Activated CD8-positive, alpha-beta T cell treated with anti-CD3 and anti-CD28 coated beads for 36 hours (primary cell): Measurements from ENCODE around the gene BCL2L11. TPM values are rescaled to one million over a fixed set of nuclear protein-coding genes. Genes with fewer than 3 reads are reported as not detected.

Experiments
- ATAC-seq: fragments of 200-7000 bp; cut with Tn5 transposase; one replicate; pipeline ENCODE4 v1.10.0; 2021; ENCODE audit warnings: mild to moderate bottlenecking, moderate library complexity
- CTCF ChIA-PET: fragments of 350-600 bp; sonication (Branson Sonifier 250); formaldehyde crosslinking; loops from one replicate; lab custom pipeline; 2021; ENCODE audit warnings: antibody characterized with exemption; lab: Charles Lee
- POLR2A ChIA-PET: fragments of 350-600 bp; sonication (Branson Sonifier 250); formaldehyde crosslinking; loops from one replicate; lab custom pipeline; 2021; ENCODE audit warnings: antibody characterized with exemption; lab: Charles Lee
- DNase-seq: peaks from one replicate; pipeline ENCODE4 v3.0.0-alpha.2; 2020
- H3K27ac Mint-ChIP-seq: one replicate; pipeline ENCODE4 v1.8.0; 2021; ENCODE audit warnings: mild to moderate bottlenecking, mixed read lengths
- H3K27me3 Mint-ChIP-seq: one replicate; pipeline ENCODE4 v1.8.0; 2021; ENCODE audit warnings: mixed read lengths
- H3K36me3 Mint-ChIP-seq: one replicate; pipeline ENCODE4 v1.8.0; 2021; ENCODE audit warnings: low read depth, mixed read lengths
- H3K4me1 Mint-ChIP-seq: one replicate; pipeline ENCODE4 v1.8.0; 2021; ENCODE audit warnings: low read depth, mixed read lengths
- H3K4me3 Mint-ChIP-seq: one replicate; pipeline ENCODE4 v1.8.0; 2021; ENCODE audit warnings: mild to moderate bottlenecking, moderate library complexity, mixed read lengths
- H3K9me3 Mint-ChIP-seq: one replicate; pipeline ENCODE4 v1.8.0; 2021; ENCODE audit warnings: mixed read lengths
- CTCF ChIP-seq: fragments of 200-600 bp; IDR thresholded peaks from one replicate; pipeline ENCODE4 v1.8.0; 2022; ENCODE audit warnings: antibody characterized with exemption, mild to moderate bottlenecking
- intact Hi-C: fragments of 100-400 bp; cut with micrococcal nuclease; formaldehyde crosslinking; loops from one replicate; pipeline ENCODE4 v1.10.0; 2022
- total RNA-seq, 2 experiments: library from RNA; stranded (reverse); gene quantifications; one replicate each; pipeline ENCODE4 v1.2.3, GENCODE V29; 2021

BCL2L11 gene
- total RNA-seq, 2 experiments from 2014 or later: 19.8 to 22.6 TPM

- intact Hi-C loops: no loop called here
- Mint-ChIP-seq H3K27ac (peak overlapping the region; percentile 82), H3K27me3 (peaks cover 21% of the 10 kb centered on the region), H3K9me3 (no peaks in the 10 kb centered on the region), H3K36me3 (peaks cover 30% of the 10 kb centered on the region), H3K4me1 (peaks cover 54% of the 10 kb centered on the region), H3K4me3 (peak overlapping the region; percentile 95)
- no peak for TF ChIP-seq CTCF
- ATAC-seq: no peak
- CTCF ChIA-PET: interaction anchor here (1.0 to 1.3 kb wide), 3 partner anchors 31 to 312 kb away, joined by 3 read pairs; no protein-coding TSS in a partner anchor
- DNase-seq: peak; percentile 61
- POLR2A ChIA-PET: interaction anchor here (0.9 to 1.2 kb wide), 5 partner anchors 11 to 263 kb away, joined by 3 to 5 read pairs (median 4); no protein-coding TSS in a partner anchor
Observed at GRCh38 chr2:111121028-111121827, 514 bp downstream of the BCL2L11 start.

- H3K4me3 Mint-ChIP-seq: peak overlapping the region; percentile 95
- DNase-seq: peak; percentile 78
- peaks cover 38% of the 10 kb centered on the region for H3K36me3 Mint-ChIP-seq
- H3K9me3 Mint-ChIP-seq: no peaks in the 10 kb centered on the region
- POLR2A ChIA-PET: interaction anchor here (1.0 to 1.2 kb wide), 2 partner anchors 117 to 263 kb away, joined by 4 read pairs; no protein-coding TSS in a partner anchor
- peak overlapping the region; percentile 82 for H3K27ac Mint-ChIP-seq
- TF ChIP-seq CTCF: no peak
- intact Hi-C loops: no loop called here
- H3K27me3 Mint-ChIP-seq: peaks cover 20% of the 10 kb centered on the region
- H3K4me1 Mint-ChIP-seq: peaks cover 52% of the 10 kb centered on the region
- ATAC-seq: peak; percentile 52
- CTCF ChIA-PET: no interaction called here
Observed at GRCh38 chr2:111121828-111122630, 1.3 kb downstream of the BCL2L11 start.

- H3K27ac Mint-ChIP-seq: peak overlapping the region; percentile 30
- ChIA-PET POLR2A (no interaction called here), CTCF (interaction anchor here (3.4 kb wide), 1 partner anchor 11 kb away, joined by 11 read pairs; no protein-coding TSS in a partner anchor)
- H3K4me3 Mint-ChIP-seq: peak overlapping the region; percentile 95
- H3K4me1 Mint-ChIP-seq: peaks cover 53% of the 10 kb centered on the region
- no peak for TF ChIP-seq CTCF
- intact Hi-C loops: no loop called here
- DNase-seq (peak; percentile 52), ATAC-seq (no peak)
- no peaks in the 10 kb centered on the region for H3K9me3 Mint-ChIP-seq
- peaks cover 18% of the 10 kb centered on the region for H3K27me3 Mint-ChIP-seq
- H3K36me3 Mint-ChIP-seq: peaks cover 44% of the 10 kb centered on the region
Observed at GRCh38 chr2:111122631-111123421, 2.1 kb downstream of the BCL2L11 start.

GRCh38 chr2:111123751-111124150 is 3.0 kb downstream of the BCL2L11 start:
- intact Hi-C loops: no loop called here
- peaks cover 51% of the 10 kb centered on the region for H3K36me3 Mint-ChIP-seq
- no peak overlapping the region for H3K27ac Mint-ChIP-seq
- ATAC-seq: no peak
- H3K27me3 Mint-ChIP-seq: peaks cover 11% of the 10 kb centered on the region
- H3K4me3 Mint-ChIP-seq: peak overlapping the region; percentile 72
- H3K4me1 Mint-ChIP-seq: peaks cover 52% of the 10 kb centered on the region
- H3K9me3 Mint-ChIP-seq: no peaks in the 10 kb centered on the region
- POLR2A ChIA-PET: no interaction called here
- CTCF ChIA-PET: interaction anchor here (3.4 kb wide), 1 partner anchor 10 kb away, joined by 11 read pairs; no protein-coding TSS in a partner anchor
- no peak for TF ChIP-seq CTCF
- no peak for DNase-seq
